ENCODE data around the gene CPNE8. TPM values are rescaled to one million over a fixed set of nuclear protein-coding genes. Genes with fewer than 3 reads are reported as not detected.

Gene CPNE8
- total RNA-seq, 1 experiment from 2014 or later: 10.7 TPM

GRCh38 chr12:38669081-38669480, 236.3 kb downstream of the CPNE8 start:
- no peaks in the 10 kb centered on the region for H3K27me3 ChIP-seq (ENCODE audit: insufficient read depth, low read depth)
- H3K4me2 ChIP-seq: no peak overlapping the region
- intact Hi-C loops (cut with micrococcal nuclease; ENCODE audit: unreplicated experiment): loop anchor here (10.0 kb wide), 3 partner anchors 64 to 436 kb away; partner anchors contain the start of gene CPNE8
- POLR2A ChIA-PET (ENCODE audit: unreplicated experiment): no interaction called here
- H3K4me3 ChIP-seq: no peak overlapping the region
- no peaks in the 10 kb centered on the region for H3K9me2 ChIP-seq (ENCODE audit: insufficient read depth)
- DNase-seq: no peak
- no peaks in the 10 kb centered on the region for H3F3A ChIP-seq (ENCODE audit: insufficient read depth, low read depth)
- no peaks in the 10 kb centered on the region for H3K36me3 ChIP-seq (ENCODE audit: low read depth)
- no peaks in the 10 kb centered on the region for H4K20me1 ChIP-seq (ENCODE audit: insufficient read depth)
- no peak overlapping the region for H2AFZ ChIP-seq
- BruUV-seq (replicated peaks): no TSS peak
- H3K27ac ChIP-seq: no peak overlapping the region
- H3K79me2 ChIP-seq (ENCODE audit: low read depth): no peaks in the 10 kb centered on the region
- CTCF ChIA-PET: no interaction called here
- no peaks in the 10 kb centered on the region for H3K9me3 ChIP-seq (ENCODE audit: insufficient read depth, low read depth)
- TF ChIP-seq CTCF (conservative IDR thresholded peaks at IDR 0.05) (no peak), EZH2 (IDR thresholded peaks at IDR 0.05; ENCODE audit: low read depth) (no peak)
- no peaks in the 10 kb centered on the region for H3K4me1 ChIP-seq (replicated peaks; ENCODE audit: insufficient read depth)

- H3K9me3 ChIP-seq (ENCODE audit: insufficient read depth, low read depth): peaks cover 3% of the 10 kb centered on the region; the same call in 1 of the 2 replicates
- H3F3A ChIP-seq (ENCODE audit: insufficient read depth, low read depth): no peaks in the 10 kb centered on the region
- CTCF ChIA-PET: no interaction called here
- no peaks in the 10 kb centered on the region for H3K27me3 ChIP-seq (ENCODE audit: insufficient read depth, low read depth)
- no peak overlapping the region for H2AFZ ChIP-seq
- no TSS peak for BruUV-seq (replicated peaks)
- H3K79me2 ChIP-seq (ENCODE audit: low read depth): no peaks in the 10 kb centered on the region
- H4K20me1 ChIP-seq (ENCODE audit: insufficient read depth): no peaks in the 10 kb centered on the region
- no peak overlapping the region for H3K27ac ChIP-seq
- TF ChIP-seq CTCF (conservative IDR thresholded peaks at IDR 0.05) (no peak), EZH2 (IDR thresholded peaks at IDR 0.05; ENCODE audit: low read depth) (no peak)
- POLR2A ChIA-PET (ENCODE audit: unreplicated experiment): interaction anchor here (0.6 kb wide), 1 partner anchor 41 kb away, joined by 4 read pairs; no protein-coding TSS in a partner anchor
- intact Hi-C loops (cut with micrococcal nuclease; ENCODE audit: unreplicated experiment): loop anchor here (10.0 kb wide), 3 partner anchors 62 to 438 kb away; partner anchors contain the start of gene CPNE8
- H3K9me2 ChIP-seq (ENCODE audit: insufficient read depth): no peaks in the 10 kb centered on the region
- DNase-seq: no peak
- H3K4me2 ChIP-seq: no peak overlapping the region
- H3K4me3 ChIP-seq: no peak overlapping the region
- no peaks in the 10 kb centered on the region for H3K4me1 ChIP-seq (replicated peaks; ENCODE audit: insufficient read depth)
- no peaks in the 10 kb centered on the region for H3K36me3 ChIP-seq (ENCODE audit: low read depth)
These were observed 239.0 kb downstream of the CPNE8 start for GRCh38 chr12:38666425-38666824.

GRCh38 chr12:38664661-38665269, 240.6 kb downstream of the CPNE8 start:
- H3K4me3 ChIP-seq: no peak overlapping the region
- no peaks in the 10 kb centered on the region for H3F3A ChIP-seq (ENCODE audit: insufficient read depth, low read depth)
- POLR2A ChIA-PET (ENCODE audit: unreplicated experiment): no interaction called here
- CTCF ChIA-PET: interaction anchor here (0.5 to 0.6 kb wide), 2 partner anchors 23 to 29 kb away, joined by 3 to 21 read pairs; no protein-coding TSS in a partner anchor
- DNase-seq: no peak
- no peak overlapping the region for H3K4me2 ChIP-seq
- no peaks in the 10 kb centered on the region for H3K27me3 ChIP-seq (ENCODE audit: insufficient read depth, low read depth)
- no peaks in the 10 kb centered on the region for H4K20me1 ChIP-seq (ENCODE audit: insufficient read depth)
- BruUV-seq (replicated peaks): no TSS peak
- no peaks in the 10 kb centered on the region for H3K36me3 ChIP-seq (ENCODE audit: low read depth)
- H3K4me1 ChIP-seq (replicated peaks; ENCODE audit: insufficient read depth): no peaks in the 10 kb centered on the region
- TF ChIP-seq CTCF (conservative IDR thresholded peaks at IDR 0.05): peak; percentile 66
- no peak for TF ChIP-seq EZH2 (IDR thresholded peaks at IDR 0.05; ENCODE audit: low read depth)
- peaks cover 3% of the 10 kb centered on the region; the same call in 1 of the 2 replicates for H3K9me3 ChIP-seq (ENCODE audit: insufficient read depth, low read depth)
- H3K79me2 ChIP-seq (ENCODE audit: low read depth): no peaks in the 10 kb centered on the region
- H2AFZ ChIP-seq: no peak overlapping the region
- intact Hi-C loops (cut with micrococcal nuclease; ENCODE audit: unreplicated experiment): loop anchor here (10.0 kb wide), 3 partner anchors 60 to 440 kb away; partner anchors contain the start of gene CPNE8
- H3K27ac ChIP-seq: no peak overlapping the region
- no peaks in the 10 kb centered on the region for H3K9me2 ChIP-seq (ENCODE audit: insufficient read depth)
